HepG2 (cell line): ENCODE measurements around the gene RALY. TPM values are rescaled to one million over a fixed set of nuclear protein-coding genes. Genes with fewer than 3 reads are reported as not detected.

Source experiments
- ATRX ChIP-seq: sonication (generic); formaldehyde crosslinking; IDR thresholded peaks from 2 replicates; pipeline ENCODE4 v1.4.0; 2020; ENCODE audit warnings: missing genetic modification reagents, borderline replicate concordance
- BCL6 ChIP-seq: IDR thresholded peaks from 2 replicates; pipeline ENCODE4 v1.6.1; 2016; ENCODE audit warnings: missing genetic modification reagents, missing compliant biosample characterization
- CEBPG ChIP-seq: IDR thresholded peaks from 2 replicates; pipeline ENCODE4 v1.6.1; 2016
- CHD4 ChIP-seq: fragments of 200-600 bp; sonication (generic); IDR thresholded peaks from 2 replicates; pipeline ENCODE4 v1.7.0; 2017; ENCODE audit warnings: mild to moderate bottlenecking, low read length, borderline replicate concordance
- CREM ChIP-seq, 2 experiments: sonication (generic) in 1 of 2; formaldehyde crosslinking in 1 of 2; IDR thresholded peaks; 2 replicates each; pipeline versions ENCODE4 v1.4.0 to v1.6.1; 2016 to 2020; ENCODE audit warnings: antibody characterized with exemption in 1 of 2, mild to moderate bottlenecking in 1 of 2, missing genetic modification reagents in 1 of 2
- EP300 ChIP-seq, 3 experiments: sonication (generic) in 1 of 3; formaldehyde crosslinking in 1 of 3; IDR thresholded peaks; 2 replicates each; pipeline versions ENCODE4 v1.5.1 to v1.6.1; 2011 to 2020; ENCODE audit warnings: low read depth in 2 of 3, low read length in 2 of 3, borderline replicate concordance in 1 of 3, improper control_type of control experiment in 1 of 3, mild to moderate bottlenecking in 1 of 3, missing genetic modification reagents in 1 of 3, moderate library complexity in 1 of 3
- FOXA3 ChIP-seq: IDR thresholded peaks from 2 replicates; pipeline ENCODE4 v1.6.1; 2016; ENCODE audit warnings: missing genetic modification reagents, missing compliant biosample characterization
- HDAC2 ChIP-seq: sonication (generic); formaldehyde crosslinking; IDR thresholded peaks from 2 replicates; pipeline ENCODE4 v1.4.0; 2020; ENCODE audit warnings: missing genetic modification reagents
- HOXA3 ChIP-seq: sonication (generic); formaldehyde crosslinking; IDR thresholded peaks from 2 replicates; pipeline ENCODE4 v1.5.0; 2020; ENCODE audit warnings: missing genetic modification reagents
- HOXA9 ChIP-seq: sonication (generic); formaldehyde crosslinking; IDR thresholded peaks from 2 replicates; pipeline ENCODE4 v1.8.1; 2022; ENCODE audit warnings: missing genetic modification reagents, mild to moderate bottlenecking, moderate library complexity, borderline replicate concordance
- KLF12 ChIP-seq: sonication (generic); formaldehyde crosslinking; IDR thresholded peaks from 2 replicates; pipeline ENCODE4 v1.4.0; 2020; ENCODE audit warnings: missing genetic modification reagents, borderline replicate concordance
- ZBTB26 ChIP-seq: IDR thresholded peaks from 2 replicates; pipeline ENCODE4 v1.6.1; 2016; ENCODE audit warnings: missing compliant biosample characterization, missing genetic modification reagents, borderline replicate concordance
- ZNF354B ChIP-seq: sonication (generic); formaldehyde crosslinking; IDR thresholded peaks from 2 replicates; pipeline ENCODE4 v1.8.0; 2022; ENCODE audit warnings: mild to moderate bottlenecking, missing genetic modification reagents
- ZNF501 ChIP-seq: sonication (generic); formaldehyde crosslinking; IDR thresholded peaks from 2 replicates; pipeline ENCODE4 v1.5.1; 2020; ENCODE audit warnings: mild to moderate bottlenecking, moderate library complexity, missing genetic modification reagents
- ZNF547 ChIP-seq: sonication (generic); formaldehyde crosslinking; IDR thresholded peaks from 2 replicates; pipeline ENCODE4 v1.5.1; 2020; ENCODE audit warnings: mild to moderate bottlenecking, missing genetic modification reagents
- ZNF629 ChIP-seq: sonication (generic); formaldehyde crosslinking; conservative IDR thresholded peaks from 2 replicates; pipeline ENCODE4 v1.5.0; 2020; ENCODE audit warnings: missing genetic modification reagents
- polyA plus RNA-seq, 8 experiments: library from polyadenylated mRNA; depleted of rRNA in 3 of 8; stranded (reverse) in 7 of 8; unstranded in 1 of 8; fragments of >200 nt; fragmentation: Illumina TruSeq in 4 of 8; extraction: Trizol in 4 of 8; gene quantifications; 2 replicates each; pipeline versions ENCODE4 v1.2.1 to v1.2.3, GENCODE V29; 2011 to 2016; ENCODE audit warnings: low read depth in 4 of 8, missing spikeins in 1 of 8, mixed read lengths in 1 of 8; ENCODE audit not compliant: insufficient read depth in 1 of 8
- total RNA-seq, 5 experiments: library from RNA; depleted of rRNA; stranded (reverse); fragments of >200 nt; fragmentation: Illumina TruSeq; extraction: Trizol; gene quantifications; 2 replicates each; pipeline ENCODE4 v1.2.3, GENCODE V29; 2016; ENCODE audit warnings: low read depth in 1 of 5

Gene RALY
- total and polyA plus RNA-seq, 2 of the 13 experiments (the other 11 are each of a cell fraction or from before 2014, with no cell fraction given): 178 to 186 TPM

- TF ChIP-seq ZNF629: 0 out of 2 replicates have a peak, but pooled peaks have one; percentile 4
- TF ChIP-seq EP300 (IDR thresholded peaks at IDR 0.05; ENCODE audit: low read depth in 2 of 2, low read length in 2 of 2): peak in 1 of 2 experiments; percentile 47; a peak in 1 of 4 replicates
- 0 out of 2 replicates have a peak, but pooled peaks have one; percentile 27 for TF ChIP-seq EP300 (CRISPR knock-in tag; IDR thresholded peaks at IDR 0.05; ENCODE audit: borderline replicate concordance)
- TF ChIP-seq ZNF501 (CRISPR knock-in tag): 0 out of 2 replicates have a peak, but pooled peaks have one; percentile 37
- TF ChIP-seq CHD4: 0 out of 2 replicates have a peak, but pooled peaks have one; percentile 34
- TF ChIP-seq HOXA3 (CRISPR knock-in tag): peak; percentile 30; the same call in 1 of the 2 replicates
- no peak for TF ChIP-seq KLF12
- peak; percentile 43; the same call in 1 of the 2 replicates for TF ChIP-seq CEBPG (CRISPR knock-in tag)
- 0 out of 2 replicates have a peak, but pooled peaks have one; percentile 12 for TF ChIP-seq CREM (IDR thresholded peaks at IDR 0.05)
- TF ChIP-seq CREM (CRISPR knock-in tag; IDR thresholded peaks at IDR 0.05): no peak
- TF ChIP-seq HOXA9 (CRISPR knock-in tag): no peak
- no peak for TF ChIP-seq ATRX (CRISPR knock-in tag)
- TF ChIP-seq ZBTB26 (CRISPR knock-in tag): peak; percentile 16; the same call in 1 of the 2 replicates
- TF ChIP-seq ZNF354B (CRISPR knock-in tag): no peak
- no peak for TF ChIP-seq ZNF547 (CRISPR knock-in tag)
- 0 out of 2 replicates have a peak, but pooled peaks have one; percentile 29 for TF ChIP-seq BCL6 (CRISPR knock-in tag)
- TF ChIP-seq HDAC2 (CRISPR knock-in tag): peak; percentile 21; the same call in 1 of the 2 replicates
- 0 out of 2 replicates have a peak, but pooled peaks have one; percentile 5 for TF ChIP-seq FOXA3 (CRISPR knock-in tag)
Observed at GRCh38 chr20:34045294-34045693, 51.6 kb downstream of the RALY start (continued).
